ENCODE data around the gene AHCYL2.

GRCh38 chr7:129433847-129434674 is 209.2 kb downstream of the AHCYL2 start, which contains the start of gene STRIP2:
- TF ChIP-seq CTCF (IDR thresholded peaks at IDR 0.05; ENCODE audit: insufficient read depth, low read length, poor library complexity, severe bottlenecking) (no peak), EZH2phosphoT487 (conservative IDR thresholded peaks at IDR 0.05; ENCODE audit: low read length) (no peak)

All from SU-DHL-6 (cell line).